Neural cell (in vitro differentiated cells): ENCODE data around the gene FRMD4B. TPM values are rescaled to one million over a fixed set of nuclear protein-coding genes. Genes with fewer than 3 reads are reported as not detected.

Source experiments
- H2AFZ ChIP-seq: fragments of 200-600, 300-800 bp; sonication (generic), shearing (Covaris generic); 2 replicates; pipeline ENCODE4 v1.6.0; 2014; ENCODE audit warnings: low read depth, mild to moderate bottlenecking, antibody characterized with exemption, low read length, moderate library complexity
- H3F3A ChIP-seq: fragments of 200-600 bp; shearing (Covaris generic); 2 replicates; pipeline ENCODE4 v1.6.1; 2016; ENCODE audit warnings: mild to moderate bottlenecking, moderate library complexity, mixed read lengths, antibody characterized with exemption, low read length; ENCODE audit not compliant: insufficient read depth, poor library complexity, severe bottlenecking
- H3K27ac ChIP-seq: fragments of 200-600, 300-800 bp; sonication (generic), shearing (Covaris generic); 2 replicates; pipeline ENCODE4 v1.5.1; 2014; ENCODE audit warnings: mild to moderate bottlenecking, low read length, moderate library complexity
- H3K27me3 ChIP-seq: fragments of 300-800, 200-600 bp; sonication (generic), shearing (Covaris generic); 2 replicates; pipeline ENCODE4 v1.6.0; 2014; ENCODE audit warnings: mild to moderate bottlenecking, low read depth, low read length, moderate library complexity; ENCODE audit not compliant: insufficient read depth
- H3K36me3 ChIP-seq: fragments of 300-800, 200-600 bp; sonication (generic), shearing (Covaris generic); 2 replicates; pipeline ENCODE4 v1.5.1; 2014; ENCODE audit warnings: mild to moderate bottlenecking, antibody characterized with exemption, low read length, moderate library complexity; ENCODE audit not compliant: insufficient read depth
- H3K4me2 ChIP-seq: fragments of 300-800, 200-600 bp; sonication (generic), shearing (Covaris generic); 2 replicates; pipeline ENCODE4 v1.6.0; 2014; ENCODE audit warnings: mild to moderate bottlenecking, low read length
- H3K4me3 ChIP-seq: fragments of 300-800, 200-600 bp; sonication (generic), shearing (Covaris generic); 2 replicates; pipeline ENCODE4 v1.5.1; 2014; ENCODE audit warnings: mild to moderate bottlenecking, low read length, moderate library complexity
- H3K79me2 ChIP-seq: fragments of 200-600 bp; shearing (Covaris generic); replicated peaks from 2 replicates; pipeline ENCODE4 v1.6.0; 2014; ENCODE audit warnings: mild to moderate bottlenecking, low read length, moderate library complexity; ENCODE audit not compliant: insufficient read depth
- H3K9ac ChIP-seq: fragments of 300-800, 200-600 bp; sonication (generic), shearing (Covaris generic); 2 replicates; pipeline ENCODE4 v1.6.1; 2016; ENCODE audit warnings: mild to moderate bottlenecking, low read length, mixed read lengths
- H3K9me2 ChIP-seq: fragments of 200-600 bp; shearing (Covaris generic); 2 replicates; pipeline ENCODE4 v1.6.1; 2016; ENCODE audit warnings: mild to moderate bottlenecking, low read length, mixed read lengths; ENCODE audit not compliant: insufficient read depth
- H3K9me3 ChIP-seq: fragments of 200-600, 300-800 bp; sonication (generic), shearing (Covaris generic); 2 replicates; pipeline ENCODE4 v1.6.1; 2016; ENCODE audit warnings: mild to moderate bottlenecking, mixed run types, low read length, moderate library complexity, mixed read lengths
- H4K20me1 ChIP-seq: fragments of 200-600 bp; shearing (Covaris generic); 2 replicates; pipeline ENCODE4 v1.6.1; 2016; ENCODE audit warnings: mild to moderate bottlenecking, mixed run types; ENCODE audit not compliant: insufficient read depth
- CTCF ChIP-seq: fragments of 450-650 bp; IDR thresholded peaks from 2 replicates; pipeline ENCODE4 v1.5.1; 2014; ENCODE audit warnings: antibody characterized with exemption, mild to moderate bottlenecking, moderate library complexity; ENCODE audit not compliant: poor library complexity, severe bottlenecking
- EP300 ChIP-seq: fragments of 450-650 bp; conservative IDR thresholded peaks from 2 replicates; pipeline ENCODE4 v1.6.1; 2014; ENCODE audit warnings: antibody characterized with exemption, mild to moderate bottlenecking, moderate library complexity; ENCODE audit not compliant: poor library complexity, severe bottlenecking
- EZH2 ChIP-seq: fragments of 200-600, 300-800 bp; shearing (Covaris generic), sonication (generic); IDR thresholded peaks from 2 replicates; pipeline ENCODE4 v1.6.1; 2014; ENCODE audit warnings: antibody characterized with exemption, low read length, borderline replicate concordance, mild to moderate bottlenecking; ENCODE audit not compliant: insufficient read depth, poor library complexity, severe bottlenecking
- MXI1 ChIP-seq: fragments of 450-650 bp; conservative IDR thresholded peaks from 2 replicates; pipeline ENCODE4 v1.6.1; 2014; ENCODE audit warnings: antibody characterized with exemption, mild to moderate bottlenecking; ENCODE audit not compliant: poor library complexity, severe bottlenecking
- POLR2AphosphoS5 ChIP-seq: IDR thresholded peaks from 2 replicates; pipeline ENCODE4 v1.6.1; 2012
- RAD21 ChIP-seq: fragments of 450-650 bp; conservative IDR thresholded peaks from 2 replicates; pipeline ENCODE4 v1.6.1; 2014; ENCODE audit warnings: antibody characterized with exemption, mild to moderate bottlenecking, moderate library complexity
- REST ChIP-seq: IDR thresholded peaks from 2 replicates; pipeline ENCODE4 v1.6.1; 2012; ENCODE audit warnings: borderline replicate concordance
- SMC3 ChIP-seq: fragments of 450-650 bp; conservative IDR thresholded peaks from 2 replicates; pipeline ENCODE4 v1.6.1; 2014; ENCODE audit warnings: antibody characterized with exemption, mild to moderate bottlenecking, moderate library complexity; ENCODE audit not compliant: poor library complexity
- TAF1 ChIP-seq: IDR thresholded peaks from 2 replicates; pipeline ENCODE4 v1.6.1; 2012; ENCODE audit warnings: low read depth
- polyA plus RNA-seq: library from polyadenylated mRNA; depleted of rRNA; stranded (reverse); fragments of >200 nt; gene quantifications from 2 replicates; pipeline ENCODE4 v1.2.3, GENCODE V29; 2014

FRMD4B gene
- polyA plus RNA-seq, 1 donor from 2014 or later: 6.2 TPM

GRCh38 chr3:69250014-69250413, 135.9 kb downstream of the FRMD4B start:
- Histone ChIP-seq H3K79me2 (peaks cover 17% of the 10 kb centered on the region), H3K9ac (no peak overlapping the region), H2AFZ (no peak overlapping the region), H4K20me1 (no peaks in the 10 kb centered on the region), H3K36me3 (no peaks in the 10 kb centered on the region), H3K4me3 (peak overlapping the region; percentile 50), H3K9me2 (no peaks in the 10 kb centered on the region), H3K4me2 (peak overlapping the region; percentile 4), H3K27ac (no peak overlapping the region), H3K27me3 (no peaks in the 10 kb centered on the region), H3K9me3 (no peaks in the 10 kb centered on the region), H3F3A (peaks cover 5% of the 10 kb centered on the region)
- TF ChIP-seq EZH2 (no peak), REST (no peak), MXI1 (no peak), CTCF (no peak), TAF1 (no peak), RAD21 (no peak), SMC3 (no peak), EP300 (no peak), POLR2AphosphoS5 (no peak)

- no peaks in the 10 kb centered on the region for H3K36me3 ChIP-seq
- no peak overlapping the region for H3K9ac ChIP-seq
- no peak overlapping the region for H3K27ac ChIP-seq
- peaks cover 5% of the 10 kb centered on the region for H3F3A ChIP-seq
- no peak overlapping the region for H3K4me2 ChIP-seq
- TF ChIP-seq POLR2AphosphoS5: no peak
- no peak for TF ChIP-seq REST
- no peak for TF ChIP-seq MXI1
- no peak for TF ChIP-seq TAF1
- no peak for TF ChIP-seq EZH2
- no peak for TF ChIP-seq SMC3
- H3K79me2 ChIP-seq: peaks cover 20% of the 10 kb centered on the region
- H3K27me3 ChIP-seq: no peaks in the 10 kb centered on the region
- no peak overlapping the region for H3K4me3 ChIP-seq
- H3K9me3 ChIP-seq: no peaks in the 10 kb centered on the region
- H4K20me1 ChIP-seq: no peaks in the 10 kb centered on the region
- no peak overlapping the region for H2AFZ ChIP-seq
- no peaks in the 10 kb centered on the region for H3K9me2 ChIP-seq
Measured at GRCh38 chr3:69249001-69249400, 136.9 kb downstream of the FRMD4B start.
